HEK293 (cell line): Measurements from ENCODE around the gene KIRREL3.

Experiments used
- CTCF ChIA-PET: fragments of 350-600 bp; formaldehyde crosslinking; extraction: SDS; loops from one replicate; lab custom pipeline; 2021; ENCODE audit warnings: antibody characterized with exemption; lab: Yijun Ruan, JAX
- POLR2A ChIA-PET: fragments of 300-600 bp; formaldehyde crosslinking; extraction: SDS; loops from one replicate; lab custom pipeline; 2020; ENCODE audit warnings: antibody characterized with exemption, inconsistent platforms; lab: Yijun Ruan, JAX
- H3K27ac ChIP-seq: fragments of 200-500 bp; sonication (Bioruptor generic); 2 replicates; pipeline ENCODE4 v1.5.1; 2014; ENCODE audit warnings: low read depth, low read length, control low read depth, inconsistent platforms; ENCODE audit errors: extremely low read depth
- H3K36me3 ChIP-seq, 2 experiments: fragments of 200-500 bp in 1 of 2; sonication (Bioruptor generic) in 1 of 2; 1 replicate in 1 of 2; 2 replicates in 1 of 2; pipeline ENCODE4 v1.5.1; 2014 to 2017; ENCODE audit warnings: inconsistent platforms in 2 of 2, low read length in 2 of 2; ENCODE audit not compliant: control insufficient read depth in 2 of 2, insufficient read depth in 1 of 2
- H3K4me1 ChIP-seq: fragments of 200-500 bp; sonication (Bioruptor generic); 2 replicates; pipeline ENCODE4 v1.5.1; 2014; ENCODE audit warnings: mild to moderate bottlenecking, low read length, inconsistent platforms; ENCODE audit not compliant: control insufficient read depth, insufficient read depth
- H3K4me3 ChIP-seq: 2 replicates; pipeline ENCODE4 v1.5.1; 2011; ENCODE audit warnings: low read depth, mild to moderate bottlenecking, control low read depth, low read length, moderate library complexity
- H3K9me3 ChIP-seq: fragments of 200-500 bp; sonication (Bioruptor generic); 2 replicates; pipeline ENCODE4 v1.5.1; 2014; ENCODE audit warnings: low read depth, low read length, inconsistent platforms; ENCODE audit not compliant: control insufficient read depth, insufficient read depth
- AEBP2 ChIP-seq: fragments of 450-650 bp; formaldehyde crosslinking; IDR thresholded peaks from 2 replicates; pipeline ENCODE4 v1.5.1; 2016; ENCODE audit warnings: missing biosample characterization, missing genetic modification characterization, borderline replicate concordance
- HOXD13 ChIP-seq: sonication (generic); formaldehyde crosslinking; IDR thresholded peaks from 2 replicates; pipeline ENCODE4 v1.8.0; 2022; ENCODE audit warnings: missing genetic modification reagents, borderline replicate concordance
- KLF16 ChIP-seq: fragments of 450-650 bp; formaldehyde crosslinking; IDR thresholded peaks from 2 replicates; pipeline ENCODE4 v1.5.1; 2017; ENCODE audit warnings: missing biosample characterization, missing genetic modification characterization
- KLF17 ChIP-seq: fragments of 450-650 bp; formaldehyde crosslinking; IDR thresholded peaks from 2 replicates; pipeline ENCODE4 v1.5.1; 2016; ENCODE audit warnings: missing biosample characterization, missing genetic modification characterization
- PRDM4 ChIP-seq: fragments of 450-650 bp; formaldehyde crosslinking; IDR thresholded peaks from 2 replicates; pipeline ENCODE4 v1.5.1; 2017; ENCODE audit warnings: missing biosample characterization, missing genetic modification characterization
- WT1 ChIP-seq: fragments of 450-650 bp; formaldehyde crosslinking; IDR thresholded peaks from 2 replicates; pipeline ENCODE4 v1.5.1; 2016; ENCODE audit warnings: missing biosample characterization, missing genetic modification characterization
- ZNF16 ChIP-seq: fragments of 450-650 bp; formaldehyde crosslinking; IDR thresholded peaks from 2 replicates; pipeline ENCODE4 v1.5.1; 2016; ENCODE audit warnings: low read depth, missing biosample characterization, missing genetic modification characterization
- ZNF184 ChIP-seq: fragments of 450-650 bp; IDR thresholded peaks from 2 replicates; pipeline ENCODE4 v1.5.1; 2018; ENCODE audit warnings: missing biosample characterization, mild to moderate bottlenecking, missing genetic modification characterization
- ZNF19 ChIP-seq: fragments of 450-650 bp; formaldehyde crosslinking; IDR thresholded peaks from 2 replicates; pipeline ENCODE4; 2016; ENCODE audit warnings: missing biosample characterization, missing genetic modification characterization, low read depth
- ZNF24 ChIP-seq: fragments of 450-650 bp; formaldehyde crosslinking; IDR thresholded peaks from 2 replicates; pipeline ENCODE4 v1.5.1; 2016; ENCODE audit warnings: missing biosample characterization, missing genetic modification characterization
- ZNF248 ChIP-seq: fragments of 450-650 bp; formaldehyde crosslinking; IDR thresholded peaks from 2 replicates; pipeline ENCODE4 v1.5.1; 2017; ENCODE audit warnings: missing biosample characterization, missing genetic modification characterization
- ZNF37A ChIP-seq: fragments of 450-650 bp; IDR thresholded peaks from 2 replicates; pipeline ENCODE4 v1.5.1; 2018; ENCODE audit warnings: missing biosample characterization, missing genetic modification characterization
- ZNF391 ChIP-seq: fragments of 450-650 bp; formaldehyde crosslinking; IDR thresholded peaks from 2 replicates; pipeline ENCODE4 v1.5.1; 2016; ENCODE audit warnings: low read depth, missing biosample characterization, missing genetic modification characterization, borderline replicate concordance
- ZNF488 ChIP-seq: fragments of 450-650 bp; formaldehyde crosslinking; IDR thresholded peaks from 2 replicates; pipeline ENCODE4 v1.5.1; 2016; ENCODE audit warnings: missing biosample characterization, missing genetic modification characterization
- ZNF501 ChIP-seq: fragments of 450-650 bp; formaldehyde crosslinking; IDR thresholded peaks from 2 replicates; pipeline ENCODE4 v1.5.1; 2016; ENCODE audit warnings: missing biosample characterization, missing genetic modification characterization
- ZNF513 ChIP-seq: fragments of 450-650 bp; IDR thresholded peaks from 2 replicates; pipeline ENCODE4 v1.5.1; 2018; ENCODE audit warnings: missing biosample characterization, missing genetic modification characterization
- ZNF624 ChIP-seq: fragments of 450-650 bp; formaldehyde crosslinking; IDR thresholded peaks from 2 replicates; pipeline ENCODE4 v1.5.1; 2017; ENCODE audit warnings: missing biosample characterization, missing genetic modification characterization
- ZNF692 ChIP-seq: fragments of 450-650 bp; formaldehyde crosslinking; IDR thresholded peaks from 2 replicates; pipeline ENCODE4 v1.5.1; 2016; ENCODE audit warnings: missing biosample characterization, missing genetic modification characterization
- ZNF76 ChIP-seq: fragments of 450-650 bp; formaldehyde crosslinking; IDR thresholded peaks from 2 replicates; pipeline ENCODE4; 2016; ENCODE audit warnings: low read depth, missing biosample characterization, missing genetic modification characterization, borderline replicate concordance
- ZSCAN4 ChIP-seq: fragments of 450-650 bp; formaldehyde crosslinking; IDR thresholded peaks from 2 replicates; pipeline ENCODE4 v1.5.1; 2017; ENCODE audit warnings: missing biosample characterization, missing genetic modification characterization
- ZSCAN5A ChIP-seq: fragments of 450-650 bp; formaldehyde crosslinking; IDR thresholded peaks from 2 replicates; pipeline ENCODE4 v1.5.1; 2016; ENCODE audit warnings: missing biosample characterization, missing genetic modification characterization

KIRREL3 gene

GRCh38 chr11:126487711-126488110 lies 512.9 kb downstream of the KIRREL3 start:
- TF ChIP-seq KLF17 (tag by site-specific recombination) (no peak), ZSCAN4 (tag by site-specific recombination) (no peak), PRDM4 (tag by site-specific recombination) (no peak), ZNF248 (tag by site-specific recombination) (no peak), HOXD13 (CRISPR knock-in tag) (no peak), KLF16 (no peak), ZNF37A (tag by site-specific recombination) (no peak), ZNF488 (tag by site-specific recombination) (no peak), ZNF501 (tag by site-specific recombination) (no peak)
- ChIA-PET POLR2A (no interaction called here), CTCF (interaction anchor here (0.9 kb wide), 1 partner anchor 9 kb away, joined by 3 read pairs; no protein-coding TSS in a partner anchor)
- H3K9me3 ChIP-seq, result no peaks in the 10 kb centered on the region
- H3K4me1 ChIP-seq, result no peaks in the 10 kb centered on the region
- no peaks in the 10 kb centered on the region for H3K36me3 ChIP-seq
- no peak overlapping the region for H3K27ac ChIP-seq
- no peak overlapping the region for H3K4me3 ChIP-seq

- H3K36me3 ChIP-seq, result no peaks in the 10 kb centered on the region
- no peaks in the 10 kb centered on the region for H3K9me3 ChIP-seq
- ChIA-PET POLR2A (interaction anchor here (1.0 kb wide), 1 partner anchor 182 kb away, joined by 3 read pairs; the partner anchor contains the start of gene DCPS), CTCF (interaction anchor here (0.6 to 1.4 kb wide), 2 partner anchors 175 to 176 kb away, joined by 3 to 5 read pairs; no protein-coding TSS in a partner anchor)
- no peak overlapping the region for H3K4me3 ChIP-seq
- H3K4me1 ChIP-seq, result no peaks in the 10 kb centered on the region
- H3K27ac ChIP-seq, result no peak overlapping the region
- no peak for TF ChIP-seq AEBP2 (tag by site-specific recombination)
- no peak for TF ChIP-seq ZNF19
- TF ChIP-seq ZNF513 (tag by site-specific recombination), result no peak
- TF ChIP-seq ZNF16 (tag by site-specific recombination), result no peak
- no peak for TF ChIP-seq ZNF692 (tag by site-specific recombination)
- no peak for TF ChIP-seq ZNF184 (tag by site-specific recombination)
- no peak for TF ChIP-seq WT1 (tag by site-specific recombination)
- TF ChIP-seq ZSCAN5A (tag by site-specific recombination), result no peak
- no peak for TF ChIP-seq ZNF488 (tag by site-specific recombination)
- no peak for TF ChIP-seq ZNF391 (tag by site-specific recombination)
- no peak for TF ChIP-seq ZNF76 (tag by site-specific recombination)
- no peak for TF ChIP-seq ZNF24 (tag by site-specific recombination)
- no peak for TF ChIP-seq ZNF624 (tag by site-specific recombination)
- TF ChIP-seq ZNF501 (tag by site-specific recombination), result no peak
These were observed 514.5 kb downstream of the KIRREL3 start for GRCh38 chr11:126485986-126486635.
